H1 (cell line): Measurements from ENCODE around the gene INPP4B. TPM values are rescaled to one million over a fixed set of nuclear protein-coding genes. Genes with fewer than 3 reads are reported as not detected.

Experiments used
- CTCF ChIA-PET: fragments of 300-600 bp; sonication (Branson Sonifier 250); formaldehyde crosslinking; loops from one replicate; lab custom pipeline; 2021; ENCODE audit not compliant: partially characterized antibody; lab: Charles Lee
- POLR2A ChIA-PET: fragments of 300-600 bp; sonication (Branson Sonifier 250); formaldehyde crosslinking; loops from one replicate; lab custom pipeline; 2021; ENCODE audit warnings: inconsistent platforms; ENCODE audit not compliant: partially characterized antibody; lab: Charles Lee
- DNase-seq, 2 experiments: peaks; one replicate each; pipeline versions ENCODE4 v3.0.0 to v3.0.0-alpha.2; 2010 to 2022; ENCODE audit warnings: low spot score in 2 of 2, low read depth in 1 of 2, mixed read lengths in 1 of 2
- FAIRE-seq: peaks from 2 replicates; lab custom pipeline; 2011; peaks lifted over from hg19 to GRCh38; lab: Jason Lieb, UNC
- H2AFZ ChIP-seq: 2 replicates; pipeline ENCODE4 v1.8.1; 2012; ENCODE audit warnings: low read length, inconsistent platforms
- H2AK5ac ChIP-seq: 2 replicates; pipeline ENCODE4 v1.6.1; 2013; ENCODE audit warnings: low read depth, low read length
- H2BK120ac ChIP-seq: replicated peaks from 2 replicates; pipeline ENCODE3; 2013; ENCODE audit warnings: low read depth, low read length, inconsistent platforms
- H2BK12ac ChIP-seq: 2 replicates; pipeline ENCODE4 v1.6.1; 2013; ENCODE audit warnings: low read depth, low read length
- H2BK15ac ChIP-seq: 2 replicates; pipeline ENCODE4 v1.6.1; 2013; ENCODE audit warnings: low read length
- H2BK20ac ChIP-seq: 2 replicates; pipeline ENCODE4 v1.6.1; 2013; ENCODE audit warnings: low read length
- H2BK5ac ChIP-seq: 2 replicates; pipeline ENCODE4 v1.6.1; 2013; ENCODE audit warnings: low read depth, low read length
- H3K14ac ChIP-seq: 2 replicates; pipeline ENCODE4 v1.6.1; 2013; ENCODE audit warnings: inconsistent platforms; ENCODE audit not compliant: insufficient read length
- H3K18ac ChIP-seq: 2 replicates; pipeline ENCODE4 v1.6.1; 2013; ENCODE audit warnings: low read length; ENCODE audit errors: extremely low read depth
- H3K23ac ChIP-seq: 2 replicates; pipeline ENCODE4 v1.6.1; 2013; ENCODE audit warnings: inconsistent platforms; ENCODE audit not compliant: insufficient read length
- H3K23me2 ChIP-seq: 2 replicates; pipeline ENCODE4 v1.6.1; 2013; ENCODE audit warnings: low read depth, low read length
- H3K27ac ChIP-seq: 2 replicates; pipeline ENCODE4 v1.6.1; 2011; ENCODE audit warnings: low read depth, low read length, inconsistent platforms
- H3K27me3 ChIP-seq, 4 experiments: replicated peaks in 1 of 4; 1 replicate in 1 of 4; 2 replicates in 3 of 4; pipeline versions ENCODE4 v1.6.1 to v1.8.1; 2011 to 2013; ENCODE audit warnings: low read length in 3 of 4, mild to moderate bottlenecking in 3 of 4, inconsistent platforms in 2 of 4, mixed read lengths in 2 of 4, moderate library complexity in 1 of 4; ENCODE audit not compliant: control insufficient read depth in 3 of 4, insufficient read depth in 3 of 4; ENCODE audit errors: extremely low read depth in 1 of 4
- H3K36me3 ChIP-seq, 4 experiments: 2 replicates each; pipeline versions ENCODE4 v1.6.1 to v1.8.1; 2011 to 2013; ENCODE audit warnings: mild to moderate bottlenecking in 4 of 4, low read length in 3 of 4, moderate library complexity in 2 of 4, control low read depth in 1 of 4, inconsistent platforms in 1 of 4; ENCODE audit not compliant: insufficient read depth in 4 of 4, control insufficient read depth in 2 of 4
- H3K4ac ChIP-seq: replicated peaks from 2 replicates; pipeline ENCODE3; 2013; ENCODE audit warnings: low read length, low read depth, mixed read lengths, inconsistent platforms; ENCODE audit not compliant: insufficient read length
- H3K4me1 ChIP-seq, 4 experiments: replicated peaks in 1 of 4; 1 replicate in 1 of 4; 2 replicates in 3 of 4; pipeline versions ENCODE4 v1.6.1 to v1.8.1; 2011 to 2013; ENCODE audit warnings: low read length in 3 of 4, inconsistent platforms in 2 of 4, mixed read lengths in 1 of 4; ENCODE audit not compliant: insufficient read depth in 4 of 4, control insufficient read depth in 3 of 4
- H3K4me2 ChIP-seq, 2 experiments: 2 replicates each; pipeline versions ENCODE4 v1.6.1 to v1.8.1; 2011 to 2013; ENCODE audit warnings: low read depth in 2 of 2, low read length in 2 of 2, control low read depth in 1 of 2, inconsistent platforms in 1 of 2, mild to moderate bottlenecking in 1 of 2; ENCODE audit not compliant: insufficient read depth in 1 of 2
- H3K4me3 ChIP-seq, 4 experiments: fragments of 200-600, 300-600 bp in 1 of 4; sonication (generic), shearing (Covaris generic), sonication (Bioruptor Twin) in 1 of 4; 2 replicates each; pipeline versions ENCODE4 v1.5.1 to v1.8.1; 2011 to 2016; ENCODE audit warnings: low read length in 4 of 4, low read depth in 3 of 4, control low read depth in 2 of 4, inconsistent platforms in 2 of 4, mild to moderate bottlenecking in 2 of 4, mixed read lengths in 1 of 4, moderate library complexity in 1 of 4; ENCODE audit not compliant: insufficient read depth in 2 of 4; ENCODE audit errors: extremely low read depth in 1 of 4
- H3K56ac ChIP-seq: replicated peaks from 2 replicates; pipeline ENCODE3; 2013; ENCODE audit warnings: low read depth, mild to moderate bottlenecking, mixed read lengths, low read length, inconsistent platforms; ENCODE audit not compliant: insufficient read length
- H3K79me1 ChIP-seq: 2 replicates; pipeline ENCODE4 v1.6.1; 2013; ENCODE audit warnings: low read depth, low read length, control low read depth
- H3K79me2 ChIP-seq, 2 experiments: 2 replicates each; pipeline versions ENCODE4 v1.6.1 to v1.8.1; 2012 to 2013; ENCODE audit warnings: low read length in 2 of 2, mild to moderate bottlenecking in 2 of 2, inconsistent platforms in 1 of 2; ENCODE audit not compliant: insufficient read depth in 2 of 2, control insufficient read depth in 1 of 2
- H3K9ac ChIP-seq, 4 experiments: replicated peaks in 1 of 4; 1 replicate in 1 of 4; 2 replicates in 3 of 4; pipeline versions ENCODE4 v1.6.1 to v1.8.1; 2011 to 2013; ENCODE audit warnings: low read depth in 3 of 4, low read length in 3 of 4, control low read depth in 2 of 4, mild to moderate bottlenecking in 2 of 4, moderate library complexity in 2 of 4, inconsistent platforms in 1 of 4; ENCODE audit errors: extremely low read depth in 1 of 4
- H3K9me3 ChIP-seq, 2 experiments: 2 replicates each; pipeline versions ENCODE4 v1.6.1 to v1.8.1; 2012 to 2013; ENCODE audit warnings: mild to moderate bottlenecking in 2 of 2, moderate library complexity in 2 of 2, control low read depth in 1 of 2, inconsistent platforms in 1 of 2, low read depth in 1 of 2, low read length in 1 of 2, mixed read lengths in 1 of 2; ENCODE audit not compliant: insufficient read depth in 2 of 2
- H4K20me1 ChIP-seq, 2 experiments: replicated peaks in 1 of 2; 2 replicates each; pipeline versions ENCODE3 to v1.8.1; 2011 to 2013; ENCODE audit warnings: inconsistent platforms in 2 of 2, low read length in 2 of 2, mild to moderate bottlenecking in 1 of 2; ENCODE audit not compliant: insufficient read depth in 2 of 2, control insufficient read depth in 1 of 2
- H4K5ac ChIP-seq: 2 replicates; pipeline ENCODE4 v1.6.1; 2013; ENCODE audit warnings: low read length, low read depth, mixed read lengths, inconsistent platforms; ENCODE audit not compliant: insufficient read length
- H4K8ac ChIP-seq: 2 replicates; pipeline ENCODE4 v1.8.0; 2013; ENCODE audit warnings: mild to moderate bottlenecking, moderate library complexity, low read length, inconsistent platforms; ENCODE audit not compliant: insufficient read depth; ENCODE audit errors: extremely low read depth
- H4K91ac ChIP-seq: replicated peaks from 2 replicates; pipeline ENCODE3; 2013; ENCODE audit warnings: low read length, mixed read lengths, inconsistent platforms; ENCODE audit not compliant: insufficient read length
- BRCA1 ChIP-seq: IDR thresholded peaks from 2 replicates; pipeline ENCODE4 v1.6.1; 2012; ENCODE audit warnings: low read depth, low read length, improper control_type of control experiment
- CBX8 ChIP-seq: fragments of 300-800, 300-1000 bp; sonication (generic); IDR thresholded peaks from 2 replicates; pipeline ENCODE4 v1.7.1; 2016; ENCODE audit warnings: low read depth, low read length, borderline replicate concordance
- E2F6 ChIP-seq: IDR thresholded peaks from 2 replicates; pipeline ENCODE4 v1.6.1; 2012; ENCODE audit warnings: inconsistent platforms
- GABPA ChIP-seq: IDR thresholded peaks from 2 replicates; pipeline ENCODE4 v1.6.1; 2011; ENCODE audit warnings: mild to moderate bottlenecking, low read length, moderate library complexity, borderline replicate concordance; ENCODE audit not compliant: insufficient read depth
- JUND ChIP-seq: IDR thresholded peaks from 2 replicates; pipeline ENCODE4 v1.6.1; 2011; ENCODE audit warnings: mild to moderate bottlenecking, improper control_type of control experiment, low read length
- RNF2 ChIP-seq: fragments of 200-900, 300-1000 bp; sonication (generic); IDR thresholded peaks from 2 replicates; pipeline ENCODE4 v1.7.1; 2016; ENCODE audit warnings: borderline replicate concordance, low read depth, mild to moderate bottlenecking, antibody characterized with exemption, low read length; ENCODE audit not compliant: poor library complexity, severe bottlenecking; ENCODE audit errors: missing control alignments
- RXRA ChIP-seq: IDR thresholded peaks from 2 replicates; pipeline ENCODE4 v1.6.1; 2011; ENCODE audit warnings: low read depth, mild to moderate bottlenecking, low read length, moderate library complexity; ENCODE audit not compliant: insufficient read depth
- SAP30 ChIP-seq: fragments of 300-600 bp; sonication (generic); IDR thresholded peaks from 2 replicates; pipeline ENCODE4 v1.7.1; 2012; ENCODE audit warnings: low read length, moderate library complexity, mild to moderate bottlenecking, inconsistent platforms; ENCODE audit not compliant: insufficient read depth, insufficient replicate concordance
- SIN3A ChIP-seq, 2 experiments: IDR thresholded peaks in 1 of 2; conservative IDR thresholded peaks in 1 of 2; 2 replicates each; pipeline ENCODE4 v1.6.1; 2011 to 2012; ENCODE audit warnings: low read length in 2 of 2, improper control_type of control experiment in 1 of 2, low read depth in 1 of 2, mild to moderate bottlenecking in 1 of 2
- SP1 ChIP-seq: IDR thresholded peaks from 2 replicates; pipeline ENCODE4 v1.6.1; 2011; ENCODE audit warnings: low read depth, low read length
- SUZ12 ChIP-seq: fragments of 200-600 bp; sonication (generic); IDR thresholded peaks from 2 replicates; pipeline ENCODE4 v1.6.1; 2012; ENCODE audit warnings: mild to moderate bottlenecking, inconsistent platforms, low read length, moderate library complexity, mixed read lengths
- YY1 ChIP-seq: IDR thresholded peaks from 2 replicates; pipeline ENCODE4 v1.6.1; 2011; ENCODE audit warnings: low read depth, mild to moderate bottlenecking, low read length
- WGBS, 2 experiments: shearing (Covaris generic) in 1 of 2; methylation state at CpG; one replicate each; pipeline versions ENCODE4 v1.1.6 to v1.1.7; 2013 to 2015; ENCODE audit warnings: low lambda C conversion rate in 2 of 2, mixed read lengths in 2 of 2, inconsistent platforms in 1 of 2, low coverage in 1 of 2, missing lambda C conversion rate in 1 of 2; ENCODE audit not compliant: insufficient replicate concordance in 2 of 2, insufficient coverage in 1 of 2, insufficient read length in 1 of 2; ENCODE audit errors: extremely low coverage in 1 of 2, missing lambda C conversion rate in 1 of 2; 5-methylcytosine and 5-hydroxymethylcytosine counted together
- polyA plus RNA-seq, 7 experiments: library from polyadenylated mRNA; depleted of rRNA in 3 of 7; stranded (reverse) in 5 of 7; unstranded in 2 of 7; fragments of >200 nt in 5 of 7; fragments of 200-250 nt in 2 of 7; gene quantifications; 1 replicate in 5 of 7; 2 replicates in 1 of 7; 4 replicates in 1 of 7; pipeline versions ENCODE4 v1.2.1 to v1.2.3, GENCODE V29; 2011 to 2013; ENCODE audit warnings: missing spikeins in 2 of 7, mixed read lengths in 2 of 7
- total RNA-seq: library from RNA; stranded (reverse); fragmentation: NEBNext Ultra II Directional; extraction: Animal tissue kit (Norgen Biotek cat#: 25700); gene quantifications from 2 replicates; pipeline ENCODE4 v1.2.1, GENCODE V29; 2021

INPP4B gene
- total and polyA plus RNA-seq, 2 of the 8 experiments (the other 6 are each of a cell fraction or from before 2014, with no cell fraction given) = 0.11 to 0.54 TPM

GRCh38 chr4:142557239-142557801 is 288.8 kb downstream of the INPP4B start:
- Histone ChIP-seq H3K56ac (no peak overlapping the region), H2BK12ac (no peak overlapping the region), H3K4ac (no peak overlapping the region), H3K23ac (no peak overlapping the region), H4K5ac (no peak overlapping the region), H3K27me3 (no peaks in the 10 kb centered on the region), H2BK20ac (no peak overlapping the region), H2AFZ (no peak overlapping the region), H4K20me1 (no peaks in the 10 kb centered on the region), H3K9ac (no peak overlapping the region), H3K4me3 (no peak overlapping the region), H3K79me1 (no peaks in the 10 kb centered on the region), H3K4me1 (no peaks in the 10 kb centered on the region), H2BK15ac (no peak overlapping the region), H3K79me2 (no peaks in the 10 kb centered on the region), H3K27ac (no peak overlapping the region), H3K36me3 (no peaks in the 10 kb centered on the region), H4K8ac (no peak overlapping the region), H2BK120ac (no peak overlapping the region), H3K14ac (no peak overlapping the region), H3K4me2 (no peak overlapping the region), H3K9me3 (no peaks in the 10 kb centered on the region), H2AK5ac (no peak overlapping the region), H2BK5ac (no peak overlapping the region), H3K18ac (no peak overlapping the region), H3K23me2 (no peaks in the 10 kb centered on the region), H4K91ac (no peak overlapping the region)
- ChIA-PET POLR2A (interaction anchor here (1.0 kb wide), 1 partner anchor 12 kb away, joined by 3 read pairs; no protein-coding TSS in a partner anchor), CTCF (interaction anchor here (1.2 to 1.9 kb wide), 2 partner anchors 10 kb away, joined by 4 to 10 read pairs; no protein-coding TSS in a partner anchor)
- FAIRE-seq (no peak), DNase-seq (no peak)
- WGBS, 2 experiments = 90% methylated on average over 4 of the region's 4 CpGs; no CpG with 5 or more reads in 1 of the 2 experiments
- no peak for TF ChIP-seq RNF2
- TF ChIP-seq SP1 = no peak
- TF ChIP-seq SUZ12 = no peak
- no peak for TF ChIP-seq SAP30
- TF ChIP-seq BRCA1 = no peak
- TF ChIP-seq E2F6 = no peak
- no peak for TF ChIP-seq GABPA
- no peak for TF ChIP-seq JUND
- TF ChIP-seq RXRA = no peak
- TF ChIP-seq SIN3A (conservative IDR thresholded peaks at IDR 0.05 in 1 of 2, IDR thresholded peaks at IDR 0.05 in 1 of 2; ENCODE audit: low read depth in 1 of 2, low read length in 2 of 2) = no peak
- no peak for TF ChIP-seq CBX8
- TF ChIP-seq YY1 = no peak
